Esophagus muscularis mucosa (tissue), 4 donors: Measurements from ENCODE around the gene EPHB1.

ENCODE experiments used
- EP300 ChIP-seq: sonication (generic); formaldehyde crosslinking; IDR thresholded peaks from one replicate; pipeline ENCODE4 v1.6.1; 2017; ENCODE audit warnings: antibody characterized with exemption
- POLR2A ChIP-seq: fragments of 450-650 bp; IDR thresholded peaks from one replicate; pipeline ENCODE4 v1.6.1; 2017; ENCODE audit warnings: antibody characterized with exemption, moderate library complexity, mild to moderate bottlenecking, low read depth
- POLR2AphosphoS5 ChIP-seq, 2 donors: sonication (generic); formaldehyde crosslinking; IDR thresholded peaks; one replicate each; pipeline ENCODE4 v1.6.1; 2017; ENCODE audit warnings: antibody characterized with exemption in 2 of 2
- TF ChIP-seq, protein P1 (sequence below), 3 experiments: fragments of 200-600 bp in 2 of 3; fragments of 450-650 bp in 1 of 3; sonication (generic) in 2 of 3; IDR thresholded peaks; one replicate each; pipeline ENCODE4 v1.5.1; 2017 to 2019; ENCODE audit warnings: antibody characterized with exemption in 3 of 3, mild to moderate bottlenecking in 2 of 3, moderate library complexity in 1 of 3

DNA sequence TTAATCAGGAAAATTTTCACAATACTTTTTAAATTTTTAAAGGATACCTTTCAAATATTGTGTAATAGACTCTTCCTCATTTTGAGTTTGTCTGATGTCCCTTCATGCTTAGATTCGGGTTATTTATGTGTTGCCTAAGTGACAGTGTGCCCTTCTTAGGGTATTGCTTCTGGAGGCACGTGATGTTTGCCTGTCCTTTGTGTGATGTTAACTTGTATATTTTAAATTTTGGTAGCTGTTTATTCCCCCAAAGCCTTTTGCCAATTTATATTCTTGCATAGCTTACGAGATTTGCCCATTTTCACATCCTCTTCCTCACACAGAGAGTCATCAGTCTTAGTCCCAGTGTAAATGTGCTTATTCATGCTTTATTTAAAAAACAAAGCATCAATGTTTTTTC is 433.1 kb downstream of the EPHB1 start:
- TF ChIP-seq, protein P1, sequence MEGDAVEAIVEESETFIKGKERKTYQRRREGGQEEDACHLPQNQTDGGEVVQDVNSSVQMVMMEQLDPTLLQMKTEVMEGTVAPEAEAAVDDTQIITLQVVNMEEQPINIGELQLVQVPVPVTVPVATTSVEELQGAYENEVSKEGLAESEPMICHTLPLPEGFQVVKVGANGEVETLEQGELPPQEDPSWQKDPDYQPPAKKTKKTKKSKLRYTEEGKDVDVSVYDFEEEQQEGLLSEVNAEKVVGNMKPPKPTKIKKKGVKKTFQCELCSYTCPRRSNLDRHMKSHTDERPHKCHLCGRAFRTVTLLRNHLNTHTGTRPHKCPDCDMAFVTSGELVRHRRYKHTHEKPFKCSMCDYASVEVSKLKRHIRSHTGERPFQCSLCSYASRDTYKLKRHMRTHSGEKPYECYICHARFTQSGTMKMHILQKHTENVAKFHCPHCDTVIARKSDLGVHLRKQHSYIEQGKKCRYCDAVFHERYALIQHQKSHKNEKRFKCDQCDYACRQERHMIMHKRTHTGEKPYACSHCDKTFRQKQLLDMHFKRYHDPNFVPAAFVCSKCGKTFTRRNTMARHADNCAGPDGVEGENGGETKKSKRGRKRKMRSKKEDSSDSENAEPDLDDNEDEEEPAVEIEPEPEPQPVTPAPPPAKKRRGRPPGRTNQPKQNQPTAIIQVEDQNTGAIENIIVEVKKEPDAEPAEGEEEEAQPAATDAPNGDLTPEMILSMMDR (IDR thresholded peaks at IDR 0.05), result no peak
- TF ChIP-seq POLR2A, result no peak
- no peak for TF ChIP-seq POLR2AphosphoS5 (IDR thresholded peaks at IDR 0.05)
- TF ChIP-seq EP300, result no peak
